Parathyroid adenoma (tissue), 2 donors: ENCODE data around the gene PTGER1.

Experiments
- H2AFZ ChIP-seq: fragments of 300-600 bp; sonication (generic); one replicate; pipeline ENCODE4 v1.7.0; 2017; ENCODE audit warnings: antibody characterized with exemption, mild to moderate bottlenecking
- H3K27ac ChIP-seq: fragments of 300-600 bp; sonication (generic); one replicate; pipeline ENCODE4 v1.7.0; 2017
- H3K27me3 ChIP-seq: fragments of 300-600 bp; sonication (generic); one replicate; pipeline ENCODE4 v1.7.0; 2017; ENCODE audit warnings: low read length; ENCODE audit not compliant: control insufficient read depth, insufficient read depth
- H3K36me3 ChIP-seq: fragments of 300-600 bp; sonication (generic); one replicate; pipeline ENCODE4 v1.7.0; 2017; ENCODE audit warnings: low read length; ENCODE audit not compliant: control insufficient read depth, insufficient read depth
- H3K4me1 ChIP-seq: fragments of 300-600 bp; sonication (generic); one replicate; pipeline ENCODE4 v1.7.0; 2017; ENCODE audit warnings: control low read depth
- H3K4me2 ChIP-seq: fragments of 300-600 bp; sonication (generic); one replicate; pipeline ENCODE4 v1.7.0; 2017; ENCODE audit warnings: low read length
- H3K4me3 ChIP-seq: fragments of 300-600 bp; sonication (generic); one replicate; pipeline ENCODE4 v1.7.0; 2017; ENCODE audit warnings: low read depth, low read length
- H3K79me2 ChIP-seq: fragments of 300-600 bp; sonication (generic); one replicate; pipeline ENCODE4 v1.7.0; 2017; ENCODE audit warnings: control low read depth
- H3K9ac ChIP-seq: fragments of 300-600 bp; sonication (generic); one replicate; pipeline ENCODE4 v1.7.0; 2017; ENCODE audit warnings: mild to moderate bottlenecking
- H3K9me3 ChIP-seq: fragments of 300-600 bp; sonication (generic); one replicate; pipeline ENCODE4 v1.7.0; 2017; ENCODE audit warnings: low read length; ENCODE audit not compliant: control insufficient read depth
- CTCF ChIP-seq: fragments of 300-600 bp; sonication (generic); IDR thresholded peaks from one replicate; pipeline ENCODE4 v1.7.0; 2017; ENCODE audit warnings: antibody characterized with exemption, mild to moderate bottlenecking
- donor health status: primary hyperparathyroidism.

Gene PTGER1

GRCh38 chr19:14502334-14503092 lies 27.4 kb upstream of the PTGER1 start:
- Histone ChIP-seq H3K9ac (no peak overlapping the region), H3K79me2 (no peaks in the 10 kb centered on the region), H2AFZ (no peak overlapping the region), H3K27ac (no peak overlapping the region), H3K27me3 (no peaks in the 10 kb centered on the region), H3K4me1 (peaks cover 5% of the 10 kb centered on the region), H3K4me2 (no peak overlapping the region), H3K4me3 (no peak overlapping the region), H3K36me3 (no peaks in the 10 kb centered on the region), H3K9me3 (no peaks in the 10 kb centered on the region)
- TF ChIP-seq CTCF, result no peak

GRCh38 chr19:14497228-14497921 lies 22.2 kb upstream of the PTGER1 start:
- peaks cover 14% of the 10 kb centered on the region for H3K4me1 ChIP-seq
- no peak overlapping the region for H3K4me3 ChIP-seq
- H3K27ac ChIP-seq, result peak overlapping the region; percentile 83
- peaks cover 3% of the 10 kb centered on the region for H3K79me2 ChIP-seq
- peak overlapping the region; percentile 26 for H2AFZ ChIP-seq
- H3K9ac ChIP-seq, result no peak overlapping the region
- no peak for TF ChIP-seq CTCF
- H3K9me3 ChIP-seq, result no peaks in the 10 kb centered on the region
- H3K36me3 ChIP-seq, result no peaks in the 10 kb centered on the region
- peak overlapping the region; percentile 78 for H3K4me2 ChIP-seq
- H3K27me3 ChIP-seq, result no peaks in the 10 kb centered on the region

GRCh38 chr19:14496834-14497227 lies 21.7 kb upstream of the PTGER1 start:
- H3K9me3 ChIP-seq, result no peaks in the 10 kb centered on the region
- peaks cover 3% of the 10 kb centered on the region for H3K79me2 ChIP-seq
- H3K27me3 ChIP-seq, result no peaks in the 10 kb centered on the region
- peaks cover 12% of the 10 kb centered on the region for H3K4me1 ChIP-seq
- H3K9ac ChIP-seq, result no peak overlapping the region
- H3K36me3 ChIP-seq, result no peaks in the 10 kb centered on the region
- peak overlapping the region; percentile 83 for H3K27ac ChIP-seq
- peak overlapping the region; percentile 7 for H3K4me3 ChIP-seq
- peak overlapping the region; percentile 78 for H3K4me2 ChIP-seq
- peak overlapping the region; percentile 26 for H2AFZ ChIP-seq
- no peak for TF ChIP-seq CTCF

GRCh38 chr19:14496029-14496833 lies 21.1 kb upstream of the PTGER1 start, which contains the start of gene GIPC1:
Gene GIPC1, minus strand, starts transcription at chr19:14496127. Its CDS starts 13,151 bp downstream, at chr19:14482976.
- Histone ChIP-seq H3K27ac (peak within 1 kb of the TSS; percentile 83), H2AFZ (peak within 1 kb of the TSS; percentile 26), H3K4me3 (peak within 1 kb of the TSS; percentile 69), H3K36me3 (no peaks in the 10 kb centered on the region), H3K9ac (no peak within 1 kb of the TSS), H3K9me3 (no peaks in the 10 kb centered on the region), H3K4me2 (peak within 1 kb of the TSS; percentile 78), H3K4me1 (peaks cover 12% of the 10 kb centered on the region), H3K27me3 (no peaks in the 10 kb centered on the region), H3K79me2 (peaks cover 3% of the 10 kb centered on the region)
- no peak for TF ChIP-seq CTCF
